GM19438 (cell line): Measurements from ENCODE around the gene RCSD1.

ENCODE experiments used
- ATAC-seq: cut with Tn5 transposase; IDR thresholded peaks from one replicate; pipeline ENCODE4 v1.9.1; 2021; ENCODE audit warnings: low read depth; ENCODE audit not compliant: unreplicated experiment

Gene RCSD1

DNA sequence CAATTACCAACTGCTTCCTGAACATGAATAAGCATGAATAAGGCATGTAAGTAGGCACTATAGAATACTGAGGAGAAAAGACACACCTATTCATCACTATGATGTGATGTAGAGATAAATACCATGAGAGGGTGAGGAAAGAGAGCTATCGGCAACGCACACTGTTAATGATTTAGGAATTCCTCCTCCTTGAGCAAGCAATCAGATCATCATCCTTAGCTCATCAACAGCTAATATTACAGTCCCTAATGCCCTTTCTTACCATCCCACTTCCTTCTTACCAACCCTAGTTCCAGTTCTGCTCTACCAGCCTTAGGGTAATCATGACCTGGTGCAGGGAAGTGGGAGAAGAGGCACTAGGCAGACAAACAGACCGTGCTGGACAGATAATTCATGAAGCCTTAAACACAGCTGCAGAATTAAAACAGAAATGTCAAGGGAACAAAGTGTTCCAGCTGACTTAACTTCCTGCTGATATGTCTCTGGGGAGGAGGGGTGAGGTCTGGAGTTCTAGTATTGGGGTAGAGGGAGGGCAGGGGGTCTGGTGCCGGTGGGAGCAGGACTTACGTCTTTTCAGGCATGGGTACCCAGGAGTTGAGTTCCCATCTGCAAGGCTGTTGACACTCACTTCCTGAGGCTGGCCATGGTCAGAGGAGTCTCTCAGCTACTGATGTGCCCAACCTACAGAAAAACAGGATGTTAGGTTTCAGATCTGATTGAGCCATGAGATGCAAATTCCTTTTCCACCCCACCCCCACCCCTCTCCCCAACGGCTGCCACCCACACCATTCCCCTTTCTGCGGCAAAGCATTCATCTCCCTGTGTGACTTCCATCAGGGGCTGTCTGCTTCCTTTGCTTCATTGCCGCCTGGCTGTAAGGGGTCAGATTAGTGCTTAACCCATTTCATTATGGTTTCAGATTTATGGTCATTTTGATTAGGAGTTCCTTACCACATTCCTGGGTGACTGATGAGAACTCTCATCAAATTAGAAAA lies 12.6 kb upstream of the RCSD1 start:
- ATAC-seq, result peak; percentile 72

DNA sequence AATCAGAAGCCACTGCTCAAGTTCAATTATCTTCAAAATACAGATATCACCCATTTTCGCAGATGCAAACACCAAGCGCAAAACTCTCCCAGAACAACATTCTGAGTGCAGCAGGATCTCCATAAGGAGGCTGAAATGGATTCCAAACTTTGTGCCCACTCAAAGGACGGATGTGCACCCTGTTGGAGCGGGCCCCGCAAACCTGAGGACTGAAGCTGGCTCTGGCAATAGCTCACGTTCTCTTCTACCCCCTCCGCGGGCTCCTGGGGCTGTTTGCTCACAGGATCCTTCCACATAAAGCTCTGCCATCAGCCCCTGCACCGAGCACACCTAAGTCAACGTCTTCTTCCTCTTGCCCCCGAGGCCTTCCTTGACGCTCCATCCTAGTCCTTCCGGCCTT lies 11.7 kb upstream of the RCSD1 start:
- ATAC-seq, result no peak

DNA sequence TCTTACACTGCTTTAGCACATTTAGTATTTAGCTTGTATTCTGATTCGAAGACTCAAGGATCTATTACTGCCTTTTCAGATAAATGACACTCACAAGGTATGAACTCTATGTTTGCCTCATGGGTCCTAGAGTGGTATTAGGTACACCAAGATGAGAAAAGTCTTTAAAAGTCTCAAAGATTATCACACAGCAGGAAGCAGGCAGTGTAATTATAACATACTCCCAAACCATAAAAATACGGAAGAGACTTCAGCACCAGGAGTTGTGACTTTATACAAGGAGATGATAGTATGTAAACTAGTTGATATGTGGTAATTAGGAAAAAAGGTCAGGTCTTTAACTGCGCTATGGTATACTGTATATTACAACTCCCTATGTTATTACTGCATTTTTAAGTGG lies 11.2 kb upstream of the RCSD1 start:
- no peak for ATAC-seq

DNA sequence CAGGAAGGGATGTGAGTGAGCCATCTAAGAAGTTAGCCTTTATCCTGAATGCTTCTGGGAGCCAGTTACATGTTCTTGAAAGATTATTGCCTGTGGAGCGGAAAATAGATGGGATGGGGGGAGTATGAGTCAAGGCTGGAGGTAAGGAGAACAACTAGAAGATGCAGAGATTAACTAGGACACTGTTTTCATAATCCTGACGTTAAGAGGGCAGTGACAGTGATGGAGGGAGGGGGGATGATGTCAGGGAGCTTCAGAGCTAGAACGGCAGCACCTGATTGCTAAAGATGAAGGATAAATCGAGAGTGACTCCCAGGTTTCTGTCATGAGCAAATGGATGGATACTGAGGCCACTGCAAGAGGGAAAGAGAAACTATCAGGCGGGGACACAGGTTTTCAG lies 10.0 kb upstream of the RCSD1 start:
- ATAC-seq, result no peak

DNA sequence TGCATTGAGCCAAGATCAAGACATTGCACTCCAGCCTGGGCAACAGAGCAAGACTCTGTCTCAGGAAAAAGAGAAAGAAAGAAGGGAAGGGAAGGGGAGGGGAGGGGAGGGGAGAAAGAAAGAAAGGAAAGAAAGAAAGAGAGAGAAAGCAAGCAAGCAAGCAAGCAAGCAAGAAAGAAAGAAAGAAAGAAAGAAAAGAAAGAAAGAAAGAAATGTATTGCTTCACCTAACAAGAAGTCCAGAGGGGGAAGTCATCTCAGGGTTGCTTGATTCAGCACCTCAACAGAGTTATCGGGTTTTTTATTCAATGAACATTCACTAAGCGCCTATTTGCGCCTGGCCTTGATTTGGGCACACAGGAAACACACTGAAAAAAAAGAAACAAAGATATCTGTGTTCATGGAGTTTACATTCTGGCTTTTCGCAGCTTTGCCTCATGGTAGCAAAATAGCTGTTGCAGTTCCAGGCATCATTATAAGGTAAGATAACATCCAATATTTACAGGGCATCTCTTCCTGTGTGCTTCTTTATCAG lies 8.2 kb upstream of the RCSD1 start:
- no peak for ATAC-seq

DNA sequence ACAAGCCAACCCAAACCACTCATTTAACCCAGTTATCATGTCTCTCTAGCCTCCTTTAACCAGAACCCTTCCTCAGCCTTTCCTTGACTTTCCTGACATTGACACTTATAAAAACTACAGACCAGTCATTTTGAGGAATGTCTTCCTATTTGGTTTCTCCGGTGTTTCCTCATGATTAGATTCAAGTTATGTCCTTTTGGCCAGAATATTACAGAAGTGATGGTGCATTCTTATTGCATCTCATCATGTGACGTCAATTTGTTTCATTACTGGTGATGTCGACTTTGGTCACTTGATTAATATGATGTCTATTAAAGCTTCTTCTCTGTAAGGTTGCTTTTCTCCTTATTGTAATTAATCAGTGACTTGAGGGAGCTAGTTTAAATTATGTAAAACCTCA lies 6.1 kb upstream of the RCSD1 start:
- no peak for ATAC-seq

DNA sequence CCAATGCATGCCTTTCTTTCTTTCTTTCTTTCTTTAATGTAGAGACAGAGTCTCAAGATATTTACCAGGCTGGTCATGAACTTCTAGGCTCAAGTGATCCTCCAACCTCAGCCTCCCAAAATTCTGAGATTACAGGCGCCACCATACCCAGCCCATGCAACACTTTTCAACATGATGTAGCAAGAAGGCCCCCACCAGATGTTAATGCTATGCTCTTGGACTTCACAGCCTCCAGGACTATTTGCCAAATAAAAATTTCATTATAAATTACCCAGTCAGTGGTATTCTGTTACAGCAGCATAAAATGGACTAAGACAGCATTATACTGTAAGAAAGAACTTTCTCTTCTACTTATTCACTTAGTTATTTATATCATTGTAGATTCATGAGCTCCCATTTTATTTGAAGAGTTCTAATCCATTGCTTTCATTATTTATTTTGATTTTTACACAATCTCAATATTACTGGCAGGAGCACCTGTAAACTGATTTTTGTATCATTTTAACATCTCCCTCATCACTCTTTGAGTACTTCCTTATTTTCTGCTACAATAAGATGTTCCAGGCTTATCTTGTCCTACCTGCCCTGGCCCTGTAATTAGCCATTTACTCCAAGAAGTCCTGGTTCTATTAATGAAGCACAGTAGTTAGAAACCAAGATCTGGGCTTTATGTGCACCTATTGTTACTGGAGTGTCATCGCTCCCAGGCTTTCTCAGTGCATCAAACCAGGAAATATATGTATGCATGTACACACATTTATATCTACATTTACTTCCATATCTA lies 4.8 kb upstream of the RCSD1 start:
- ATAC-seq, result no peak

DNA sequence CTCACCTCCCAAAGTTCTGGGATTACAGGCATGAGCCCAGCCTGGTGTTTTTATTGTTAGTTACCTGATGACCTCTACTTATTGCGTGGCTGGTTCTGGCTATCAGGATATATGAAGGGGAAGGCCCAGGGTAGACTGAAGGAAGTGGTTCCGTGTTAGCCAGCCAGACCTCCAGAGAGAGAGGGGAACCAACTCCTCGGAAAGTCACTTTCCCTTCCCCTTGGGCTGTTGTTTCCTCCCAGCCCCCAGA lies 2.5 kb upstream of the RCSD1 start:
- ATAC-seq, result peak; percentile 15

DNA sequence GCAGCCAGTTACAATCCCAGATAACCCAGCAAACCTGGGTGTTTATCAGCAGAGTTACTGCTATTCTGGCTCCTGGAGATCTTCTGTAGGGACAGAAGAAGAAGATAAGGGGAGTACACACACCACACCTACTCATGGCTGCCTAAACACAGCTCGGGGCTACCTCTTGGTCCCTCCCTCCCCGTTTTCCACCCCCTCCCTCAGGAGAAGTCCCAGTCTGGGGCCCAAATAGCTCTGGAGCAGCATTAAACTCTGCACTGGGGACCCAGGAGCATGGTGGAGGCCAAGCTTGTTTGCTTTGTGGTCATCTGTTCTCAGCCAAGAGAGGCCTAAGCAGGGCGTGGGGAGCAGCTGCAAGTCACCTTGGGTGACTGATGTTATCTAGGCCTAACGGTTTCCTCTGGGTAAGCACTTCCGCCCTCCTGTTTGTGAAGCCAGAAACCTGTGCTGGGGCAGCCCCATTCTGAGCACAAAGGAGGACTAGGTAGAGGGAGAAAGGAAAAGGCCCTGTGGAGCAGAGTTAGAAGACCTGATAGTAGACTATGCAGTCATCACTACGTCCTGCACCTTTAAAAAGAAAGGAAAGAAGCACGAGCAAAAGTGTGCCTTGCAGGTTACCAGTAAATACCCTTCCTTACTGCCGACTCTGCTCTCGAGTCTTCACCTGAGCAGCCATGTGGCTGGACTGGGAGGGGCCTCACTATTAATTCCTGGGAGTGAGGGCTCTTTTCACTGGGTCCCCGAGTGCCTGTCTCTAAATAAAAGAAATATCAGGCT lies 2.0 kb upstream of the RCSD1 start:
- ATAC-seq, result peak; percentile 60

DNA sequence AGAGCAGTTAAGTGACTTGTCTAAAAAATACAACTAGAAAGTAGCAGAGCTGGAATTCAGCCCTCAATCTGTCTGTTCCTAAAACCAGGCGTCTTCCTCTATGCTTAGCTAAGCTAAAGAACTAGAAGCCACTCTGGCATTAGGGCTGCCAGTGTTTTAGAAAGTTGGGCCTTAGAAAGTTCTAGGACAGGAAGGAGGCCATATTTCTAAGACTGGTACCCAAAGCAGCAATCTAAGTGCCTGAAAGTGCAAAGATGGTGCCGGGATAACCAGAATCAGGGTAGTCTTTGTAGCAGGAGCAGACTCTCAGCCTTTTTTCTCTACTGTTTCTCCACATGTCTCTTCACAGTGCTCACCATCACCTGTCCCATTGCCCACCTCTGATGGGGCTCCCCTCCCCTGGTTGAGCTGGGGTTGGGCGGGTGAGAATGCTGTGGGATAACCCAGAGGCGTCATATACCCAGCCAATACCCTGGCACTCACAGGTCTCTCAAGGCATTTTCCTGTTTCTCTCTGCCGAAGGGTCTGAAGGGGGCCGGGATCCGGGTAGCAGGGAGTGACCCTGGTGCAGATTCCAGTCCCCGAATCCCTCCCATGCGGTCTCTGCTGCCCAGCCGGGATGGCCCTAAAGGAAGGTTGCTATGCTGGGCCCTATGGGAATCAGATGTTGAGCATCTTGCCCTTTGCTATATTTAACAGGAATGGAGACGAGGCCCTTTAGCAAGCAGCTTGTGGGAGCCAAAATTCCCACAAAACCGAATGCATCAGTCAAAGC lies 1.1 kb upstream of the RCSD1 start:
- no peak for ATAC-seq

DNA sequence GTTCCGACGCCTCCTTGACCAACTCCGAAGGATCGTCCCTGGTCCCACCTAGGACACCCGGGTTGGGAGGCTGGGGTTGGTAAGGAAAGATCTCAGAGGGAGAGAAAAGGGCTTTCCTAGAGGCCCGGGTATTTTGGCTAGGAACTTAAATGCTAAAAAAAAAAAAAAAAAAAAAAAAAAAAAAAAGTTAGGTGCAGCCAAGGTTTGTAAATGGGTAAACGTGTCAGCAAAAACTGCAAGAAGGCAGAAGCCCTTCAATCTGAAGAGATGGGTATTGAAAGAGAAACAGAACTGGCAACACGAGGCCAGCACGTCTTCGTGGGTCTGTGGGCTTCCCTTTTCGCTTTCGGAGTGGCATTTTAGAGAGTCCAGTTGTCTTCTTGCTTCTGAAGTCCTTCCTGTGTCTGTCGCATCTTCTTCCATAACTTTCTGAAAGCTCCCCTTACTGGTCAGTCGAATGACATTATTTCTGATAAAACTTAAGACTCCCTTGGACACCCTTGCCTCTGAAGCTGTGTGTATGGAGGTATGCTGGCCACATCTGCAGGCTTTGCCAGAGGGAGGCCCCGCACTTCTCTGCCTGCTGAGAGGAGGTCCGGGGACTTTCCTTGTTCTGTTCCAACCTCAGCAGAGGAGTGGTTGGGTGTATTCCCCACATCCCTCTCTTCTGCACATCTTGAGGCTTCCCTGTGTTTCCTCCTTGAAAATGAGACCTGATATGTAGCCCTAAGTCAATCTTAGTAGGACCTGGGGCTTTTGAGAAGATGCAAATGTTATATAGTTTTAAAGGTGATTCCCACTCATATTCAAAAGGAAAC lies 745 bp downstream of the RCSD1 start:
- ATAC-seq, result no peak

DNA sequence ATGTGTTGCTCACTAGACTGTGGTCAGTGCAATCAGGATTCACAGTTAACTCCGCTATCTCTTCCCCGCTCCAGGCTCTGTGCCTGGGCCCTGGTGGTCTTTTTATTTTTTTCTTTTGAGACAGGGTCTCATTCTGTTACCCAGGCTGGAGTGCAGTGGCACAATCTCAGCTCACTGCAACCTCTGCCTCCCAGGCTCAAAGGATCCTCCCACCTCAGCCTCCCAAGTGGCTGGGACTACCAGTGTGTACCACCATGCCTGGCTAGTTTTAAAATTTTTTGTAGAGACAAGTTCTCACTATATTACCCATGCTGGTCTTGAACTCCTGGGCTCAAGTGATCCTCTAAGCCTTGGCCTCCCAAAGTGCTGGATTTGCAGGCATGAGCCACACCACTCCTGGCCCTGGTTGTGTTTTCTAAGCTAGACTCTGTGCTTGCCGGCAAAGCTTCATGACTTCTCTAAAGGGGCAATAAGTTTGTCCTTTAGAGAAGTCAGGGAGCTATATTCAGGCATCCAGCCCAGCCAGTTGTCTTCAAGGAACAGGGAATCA lies 1.4 kb downstream of the RCSD1 start:
- no peak for ATAC-seq

DNA sequence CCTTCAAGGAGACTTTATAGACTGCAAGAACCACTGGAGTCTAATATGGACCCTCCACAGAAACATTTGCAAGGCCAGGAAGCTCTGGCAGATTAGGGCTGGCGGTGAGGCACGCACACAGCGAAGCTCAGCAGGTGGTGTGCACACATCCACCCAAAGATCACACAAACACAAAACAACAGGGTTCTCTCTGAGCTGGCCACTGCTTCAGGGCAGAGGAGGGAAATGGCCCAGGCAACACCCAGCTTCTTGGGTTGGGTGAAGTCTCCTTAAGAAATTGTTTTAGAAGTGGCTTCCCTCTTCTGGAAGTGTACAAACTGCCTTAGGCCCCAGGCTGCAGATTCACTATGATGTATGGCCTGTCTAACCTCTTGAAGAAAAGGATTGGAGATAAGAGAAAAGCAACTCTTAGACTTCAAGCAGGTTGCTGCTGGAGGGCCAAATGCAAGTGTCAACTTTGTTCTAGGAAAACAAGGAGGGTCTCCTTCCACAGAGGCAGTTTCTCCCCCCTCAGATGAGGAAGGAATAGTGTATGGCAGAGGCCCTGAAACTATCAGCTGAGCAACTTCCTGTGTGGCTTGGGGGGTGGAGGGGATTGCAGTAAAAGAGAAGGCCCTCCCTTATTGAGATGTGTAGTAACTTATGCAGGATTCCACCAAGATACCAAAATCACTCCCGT lies 2.0 kb downstream of the RCSD1 start:
- peak; percentile 29 for ATAC-seq

DNA sequence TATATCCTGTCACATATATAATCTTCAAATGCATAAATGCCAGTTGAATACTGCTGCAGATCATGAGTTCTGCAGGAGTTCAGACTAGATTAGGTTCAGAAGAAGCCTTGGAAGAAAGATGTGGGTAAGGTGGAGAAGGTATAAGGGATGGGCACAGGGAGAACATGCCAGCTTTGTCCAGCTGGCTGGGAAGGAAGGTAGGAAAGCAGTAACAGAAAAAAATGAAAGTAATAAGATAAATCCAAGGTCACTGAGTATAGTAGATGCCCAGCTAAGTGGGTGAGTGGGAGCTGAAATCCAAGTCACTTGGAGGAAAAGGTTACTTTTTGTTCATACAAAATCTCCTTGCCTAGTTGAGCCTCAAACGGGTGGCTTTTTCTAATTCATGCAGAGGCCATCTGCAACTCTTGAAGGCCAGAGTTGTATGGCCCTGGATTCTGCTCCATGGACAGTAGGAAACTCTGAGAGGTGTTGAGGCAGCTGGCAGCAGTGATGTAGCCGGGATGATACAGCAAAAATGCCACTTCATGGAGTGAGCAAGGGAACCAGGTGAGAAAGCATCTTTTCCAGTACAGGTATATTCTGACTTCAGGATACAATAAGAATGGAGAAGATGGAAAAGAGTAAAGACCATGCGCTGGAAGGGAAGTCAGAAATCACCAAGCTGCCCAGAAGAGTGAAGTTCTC lies 3.4 kb downstream of the RCSD1 start:
- no peak for ATAC-seq

DNA sequence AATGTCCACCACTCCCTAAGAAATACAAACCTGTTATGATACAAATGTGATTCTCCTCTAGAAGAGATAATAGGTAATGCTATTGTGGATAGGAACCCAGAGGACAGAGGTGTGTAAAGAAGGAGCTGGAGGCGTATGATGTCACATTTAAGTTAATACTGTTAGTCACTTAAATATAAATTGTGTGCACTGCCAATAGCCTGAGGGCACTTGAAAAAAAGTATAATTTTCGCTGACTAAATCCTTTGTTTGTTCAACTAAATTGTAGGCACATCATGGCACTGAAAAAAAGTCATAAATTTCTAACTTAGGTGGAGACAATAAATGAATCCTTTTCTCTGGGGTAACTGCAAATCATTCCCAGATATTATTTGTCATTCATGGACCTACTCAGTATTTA lies 4.4 kb downstream of the RCSD1 start:
- no peak for ATAC-seq

DNA sequence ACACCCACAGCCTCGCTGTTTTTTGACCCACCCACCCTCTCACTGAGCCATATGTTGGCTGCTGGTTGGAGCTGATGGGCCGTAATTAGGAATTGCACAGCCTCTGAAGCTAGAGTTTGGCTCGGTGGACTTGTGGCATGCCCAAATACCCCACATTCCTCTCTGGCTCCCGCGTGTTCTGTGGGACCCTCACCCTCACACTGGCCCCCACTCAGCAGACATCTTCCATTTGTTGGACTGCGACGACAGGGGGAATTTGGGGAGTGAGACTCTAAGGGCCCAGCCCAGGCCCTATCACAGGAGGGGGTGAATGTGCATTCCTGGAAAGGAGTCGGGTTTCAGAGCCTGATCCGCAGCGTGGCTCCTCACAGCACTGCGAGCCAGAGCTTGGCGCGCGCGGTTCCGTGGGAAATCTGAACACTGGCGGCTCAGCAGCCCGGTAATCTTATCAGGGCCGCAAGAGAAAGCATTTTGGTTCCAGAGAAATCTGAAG lies 5.2 kb downstream of the RCSD1 start:
- ATAC-seq, result no peak

DNA sequence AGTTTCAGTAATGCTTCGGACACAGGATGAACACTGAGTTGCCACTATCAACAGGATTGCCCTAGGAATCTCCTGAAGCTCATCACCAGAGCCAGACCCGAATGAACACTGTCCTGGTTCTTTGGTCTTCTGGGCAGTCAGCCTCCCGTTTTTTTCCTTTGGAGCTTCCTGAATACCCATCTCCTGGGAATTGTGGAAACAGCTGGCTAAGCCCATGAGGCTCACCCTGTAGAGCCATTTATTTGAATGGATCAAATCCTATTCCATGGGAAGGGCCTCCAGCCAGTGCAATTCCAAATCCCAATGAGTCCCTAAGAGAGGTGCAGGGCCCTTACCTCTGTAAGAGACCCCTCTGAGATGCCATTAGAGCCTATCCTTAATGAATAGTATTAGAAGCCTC lies 5.9 kb downstream of the RCSD1 start:
- no peak for ATAC-seq

DNA sequence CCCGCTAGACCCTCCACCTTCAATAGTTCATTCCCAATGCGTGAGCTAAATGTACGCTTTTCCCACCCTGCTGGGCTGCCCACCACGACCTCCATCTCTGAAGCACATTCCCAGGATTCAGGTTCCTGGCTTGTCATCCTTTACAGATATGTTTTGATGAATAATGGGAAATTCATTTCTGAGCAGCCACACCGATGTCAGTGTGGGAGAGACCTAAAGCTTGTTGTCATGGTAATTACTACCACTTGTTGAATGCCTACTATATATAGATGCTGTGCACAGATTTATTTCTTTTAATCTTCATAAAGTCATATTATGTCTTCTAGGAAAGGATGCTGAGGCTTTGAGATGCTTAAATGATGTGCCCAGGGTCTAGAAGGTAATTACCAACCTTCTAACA lies 8.0 kb downstream of the RCSD1 start:
- no peak for ATAC-seq
